HepG2 (cell line): ENCODE data around the gene CARD19. TPM values are rescaled to one million over a fixed set of nuclear protein-coding genes. Genes with fewer than 3 reads are reported as not detected.

Source experiments
- CHD2 ChIP-seq: IDR thresholded peaks from 2 replicates; pipeline ENCODE4 v1.6.1; 2011; ENCODE audit warnings: low read depth, low read length, improper control_type of control experiment
- DPF2 ChIP-seq: sonication (generic); formaldehyde crosslinking; IDR thresholded peaks from 2 replicates; pipeline ENCODE4 v1.4.0; 2020; ENCODE audit warnings: mild to moderate bottlenecking, low read depth, missing genetic modification reagents, borderline replicate concordance
- GFI1 ChIP-seq: sonication (generic); formaldehyde crosslinking; IDR thresholded peaks from 2 replicates; pipeline ENCODE4 v1.5.0; 2020; ENCODE audit warnings: missing genetic modification reagents, mild to moderate bottlenecking, borderline replicate concordance
- HCFC1 ChIP-seq: fragments of 150-350 bp; IDR thresholded peaks from 2 replicates; pipeline ENCODE4 v1.6.1; 2014; ENCODE audit warnings: low read depth, low read length
- HIVEP1 ChIP-seq: sonication (generic); formaldehyde crosslinking; IDR thresholded peaks from 2 replicates; pipeline ENCODE4 v1.4.0; 2020; ENCODE audit warnings: mild to moderate bottlenecking, missing genetic modification reagents
- HMGA1 ChIP-seq: sonication (generic); formaldehyde crosslinking; conservative IDR thresholded peaks from 2 replicates; pipeline ENCODE4 v1.4.0; 2020; ENCODE audit warnings: missing genetic modification reagents
- KAT2B ChIP-seq: fragments of 150-350 bp; IDR thresholded peaks from 2 replicates; pipeline ENCODE4 v1.6.1; 2014; ENCODE audit warnings: low read depth, low read length, borderline replicate concordance
- KAT7 ChIP-seq: IDR thresholded peaks from 2 replicates; pipeline ENCODE4 v1.6.1; 2018; ENCODE audit warnings: borderline replicate concordance, missing compliant biosample characterization
- MAFF ChIP-seq: IDR thresholded peaks from 2 replicates; pipeline ENCODE4 v1.6.1; 2011; ENCODE audit warnings: low read depth, low read length, improper control_type of control experiment
- ZNF251 ChIP-seq: sonication (generic); formaldehyde crosslinking; IDR thresholded peaks from 2 replicates; pipeline ENCODE4 v1.9.0; 2021; ENCODE audit warnings: mild to moderate bottlenecking, missing genetic modification reagents
- polyA plus RNA-seq, 8 experiments: library from polyadenylated mRNA; depleted of rRNA in 3 of 8; stranded (reverse) in 7 of 8; unstranded in 1 of 8; fragments of >200 nt; fragmentation: Illumina TruSeq in 4 of 8; extraction: Trizol in 4 of 8; gene quantifications; 2 replicates each; pipeline versions ENCODE4 v1.2.1 to v1.2.3, GENCODE V29; 2011 to 2016; ENCODE audit warnings: low read depth in 4 of 8, missing spikeins in 1 of 8, mixed read lengths in 1 of 8; ENCODE audit not compliant: insufficient read depth in 1 of 8
- total RNA-seq, 5 experiments: library from RNA; depleted of rRNA; stranded (reverse); fragments of >200 nt; fragmentation: Illumina TruSeq; extraction: Trizol; gene quantifications; 2 replicates each; pipeline ENCODE4 v1.2.3, GENCODE V29; 2016; ENCODE audit warnings: low read depth in 1 of 5
- TF ChIP-seq, protein P1 (sequence below): sonication (generic); formaldehyde crosslinking; conservative IDR thresholded peaks from 2 replicates; pipeline ENCODE4 v1.4.0; 2020; ENCODE audit warnings: mild to moderate bottlenecking, missing genetic modification reagents, moderate library complexity
- TF ChIP-seq, protein P2 (sequence below): sonication (generic); formaldehyde crosslinking; IDR thresholded peaks from 2 replicates; pipeline ENCODE4 v1.4.0; 2020; ENCODE audit warnings: missing genetic modification reagents, borderline replicate concordance
- TF ChIP-seq, protein P3 (sequence below), 2 experiments: sonication (generic) in 1 of 2; formaldehyde crosslinking in 1 of 2; IDR thresholded peaks; 2 replicates each; pipeline versions ENCODE4 v1.4.0 to v1.6.1; 2016 to 2020; ENCODE audit warnings: borderline replicate concordance in 1 of 2, low read depth in 1 of 2, mild to moderate bottlenecking in 1 of 2, missing genetic modification reagents in 1 of 2
- TF ChIP-seq, protein P4 (sequence below): sonication (generic); formaldehyde crosslinking; IDR thresholded peaks from 2 replicates; pipeline ENCODE4 v1.5.0; 2020; ENCODE audit warnings: missing genetic modification reagents

Gene CARD19
- total and polyA plus RNA-seq, 2 of the 13 experiments (the other 11 are each of a cell fraction or from before 2014, with no cell fraction given), result 18.4 to 47.2 TPM

DNA sequence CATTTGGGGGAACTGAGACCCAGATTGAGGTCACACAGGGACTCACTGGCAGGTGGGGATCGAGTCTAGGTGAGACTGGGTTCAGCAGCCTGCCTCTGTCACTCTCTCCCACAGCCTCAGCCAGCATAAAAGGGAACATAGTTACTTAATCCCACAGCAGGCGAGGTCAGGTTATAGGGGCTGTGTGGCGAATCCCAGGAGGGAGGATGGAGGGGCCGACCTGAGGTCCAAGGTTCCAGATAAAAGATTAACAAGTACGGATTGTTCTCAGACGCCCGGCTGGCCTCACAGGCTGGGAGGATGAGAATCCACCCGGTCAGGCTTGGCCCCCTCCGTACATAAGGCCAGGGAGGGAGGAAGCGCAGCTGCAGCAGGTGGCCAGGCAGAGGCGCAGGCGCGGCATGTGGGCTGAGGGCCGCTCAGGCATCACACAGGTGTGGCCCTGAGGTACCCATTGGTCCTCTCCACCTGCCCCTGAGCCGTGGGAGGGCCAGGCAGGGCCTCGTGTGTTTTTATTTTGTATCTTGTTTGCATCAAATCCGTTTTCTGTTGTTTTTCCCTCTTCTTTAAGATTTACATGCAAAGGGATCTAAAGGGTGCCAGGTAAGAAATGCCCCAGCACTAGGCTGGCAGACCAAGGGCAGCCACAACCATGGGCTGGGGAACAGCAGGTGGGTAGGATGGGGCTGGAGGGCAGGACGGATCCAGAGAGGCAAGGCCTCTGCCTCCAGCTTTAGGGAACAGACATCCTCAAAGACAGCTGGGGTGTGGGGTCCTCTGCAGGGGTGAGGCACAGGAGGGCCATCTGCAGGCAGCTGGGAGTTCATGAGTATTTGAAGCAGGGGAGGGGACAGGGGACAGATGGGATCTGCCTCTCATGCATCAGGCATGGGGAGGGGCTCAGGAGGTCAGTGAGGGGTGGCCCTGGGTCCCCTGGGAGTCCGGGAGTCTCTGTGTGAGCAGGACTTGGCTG is 33.9 kb upstream of the CARD19 start (continued):
- TF ChIP-seq, protein P1, sequence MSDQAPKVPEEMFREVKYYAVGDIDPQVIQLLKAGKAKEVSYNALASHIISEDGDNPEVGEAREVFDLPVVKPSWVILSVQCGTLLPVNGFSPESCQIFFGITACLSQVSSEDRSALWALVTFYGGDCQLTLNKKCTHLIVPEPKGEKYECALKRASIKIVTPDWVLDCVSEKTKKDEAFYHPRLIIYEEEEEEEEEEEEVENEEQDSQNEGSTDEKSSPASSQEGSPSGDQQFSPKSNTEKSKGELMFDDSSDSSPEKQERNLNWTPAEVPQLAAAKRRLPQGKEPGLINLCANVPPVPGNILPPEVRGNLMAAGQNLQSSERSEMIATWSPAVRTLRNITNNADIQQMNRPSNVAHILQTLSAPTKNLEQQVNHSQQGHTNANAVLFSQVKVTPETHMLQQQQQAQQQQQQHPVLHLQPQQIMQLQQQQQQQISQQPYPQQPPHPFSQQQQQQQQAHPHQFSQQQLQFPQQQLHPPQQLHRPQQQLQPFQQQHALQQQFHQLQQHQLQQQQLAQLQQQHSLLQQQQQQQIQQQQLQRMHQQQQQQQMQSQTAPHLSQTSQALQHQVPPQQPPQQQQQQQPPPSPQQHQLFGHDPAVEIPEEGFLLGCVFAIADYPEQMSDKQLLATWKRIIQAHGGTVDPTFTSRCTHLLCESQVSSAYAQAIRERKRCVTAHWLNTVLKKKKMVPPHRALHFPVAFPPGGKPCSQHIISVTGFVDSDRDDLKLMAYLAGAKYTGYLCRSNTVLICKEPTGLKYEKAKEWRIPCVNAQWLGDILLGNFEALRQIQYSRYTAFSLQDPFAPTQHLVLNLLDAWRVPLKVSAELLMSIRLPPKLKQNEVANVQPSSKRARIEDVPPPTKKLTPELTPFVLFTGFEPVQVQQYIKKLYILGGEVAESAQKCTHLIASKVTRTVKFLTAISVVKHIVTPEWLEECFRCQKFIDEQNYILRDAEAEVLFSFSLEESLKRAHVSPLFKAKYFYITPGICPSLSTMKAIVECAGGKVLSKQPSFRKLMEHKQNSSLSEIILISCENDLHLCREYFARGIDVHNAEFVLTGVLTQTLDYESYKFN (CRISPR knock-in tag), result peak; percentile 89
- TF ChIP-seq, protein P2, sequence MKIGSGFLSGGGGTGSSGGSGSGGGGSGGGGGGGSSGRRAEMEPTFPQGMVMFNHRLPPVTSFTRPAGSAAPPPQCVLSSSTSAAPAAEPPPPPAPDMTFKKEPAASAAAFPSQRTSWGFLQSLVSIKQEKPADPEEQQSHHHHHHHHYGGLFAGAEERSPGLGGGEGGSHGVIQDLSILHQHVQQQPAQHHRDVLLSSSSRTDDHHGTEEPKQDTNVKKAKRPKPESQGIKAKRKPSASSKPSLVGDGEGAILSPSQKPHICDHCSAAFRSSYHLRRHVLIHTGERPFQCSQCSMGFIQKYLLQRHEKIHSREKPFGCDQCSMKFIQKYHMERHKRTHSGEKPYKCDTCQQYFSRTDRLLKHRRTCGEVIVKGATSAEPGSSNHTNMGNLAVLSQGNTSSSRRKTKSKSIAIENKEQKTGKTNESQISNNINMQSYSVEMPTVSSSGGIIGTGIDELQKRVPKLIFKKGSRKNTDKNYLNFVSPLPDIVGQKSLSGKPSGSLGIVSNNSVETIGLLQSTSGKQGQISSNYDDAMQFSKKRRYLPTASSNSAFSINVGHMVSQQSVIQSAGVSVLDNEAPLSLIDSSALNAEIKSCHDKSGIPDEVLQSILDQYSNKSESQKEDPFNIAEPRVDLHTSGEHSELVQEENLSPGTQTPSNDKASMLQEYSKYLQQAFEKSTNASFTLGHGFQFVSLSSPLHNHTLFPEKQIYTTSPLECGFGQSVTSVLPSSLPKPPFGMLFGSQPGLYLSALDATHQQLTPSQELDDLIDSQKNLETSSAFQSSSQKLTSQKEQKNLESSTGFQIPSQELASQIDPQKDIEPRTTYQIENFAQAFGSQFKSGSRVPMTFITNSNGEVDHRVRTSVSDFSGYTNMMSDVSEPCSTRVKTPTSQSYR, result no peak
- TF ChIP-seq KAT2B (no peak), GFI1 (no peak), DPF2 (peak; percentile 34; the same call in 1 of the 2 replicates), CHD2 (no peak), HIVEP1 (CRISPR knock-in tag) (no peak; the same call in 1 of the 2 replicates), ZNF251 (CRISPR knock-in tag) (no peak), HMGA1 (CRISPR knock-in tag) (no peak), HCFC1 (no peak), KAT7 (no peak), MAFF (no peak)
- TF ChIP-seq, protein P3, sequence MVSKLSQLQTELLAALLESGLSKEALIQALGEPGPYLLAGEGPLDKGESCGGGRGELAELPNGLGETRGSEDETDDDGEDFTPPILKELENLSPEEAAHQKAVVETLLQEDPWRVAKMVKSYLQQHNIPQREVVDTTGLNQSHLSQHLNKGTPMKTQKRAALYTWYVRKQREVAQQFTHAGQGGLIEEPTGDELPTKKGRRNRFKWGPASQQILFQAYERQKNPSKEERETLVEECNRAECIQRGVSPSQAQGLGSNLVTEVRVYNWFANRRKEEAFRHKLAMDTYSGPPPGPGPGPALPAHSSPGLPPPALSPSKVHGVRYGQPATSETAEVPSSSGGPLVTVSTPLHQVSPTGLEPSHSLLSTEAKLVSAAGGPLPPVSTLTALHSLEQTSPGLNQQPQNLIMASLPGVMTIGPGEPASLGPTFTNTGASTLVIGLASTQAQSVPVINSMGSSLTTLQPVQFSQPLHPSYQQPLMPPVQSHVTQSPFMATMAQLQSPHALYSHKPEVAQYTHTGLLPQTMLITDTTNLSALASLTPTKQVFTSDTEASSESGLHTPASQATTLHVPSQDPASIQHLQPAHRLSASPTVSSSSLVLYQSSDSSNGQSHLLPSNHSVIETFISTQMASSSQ (IDR thresholded peaks at IDR 0.05; ENCODE audit: low read depth), result peak; percentile 66; the same call in 1 of the 2 replicates
- TF ChIP-seq, protein P3 (CRISPR knock-in tag; IDR thresholded peaks at IDR 0.05; ENCODE audit: borderline replicate concordance), result peak; percentile 85; the same call in 1 of the 2 replicates
- TF ChIP-seq, protein P4, sequence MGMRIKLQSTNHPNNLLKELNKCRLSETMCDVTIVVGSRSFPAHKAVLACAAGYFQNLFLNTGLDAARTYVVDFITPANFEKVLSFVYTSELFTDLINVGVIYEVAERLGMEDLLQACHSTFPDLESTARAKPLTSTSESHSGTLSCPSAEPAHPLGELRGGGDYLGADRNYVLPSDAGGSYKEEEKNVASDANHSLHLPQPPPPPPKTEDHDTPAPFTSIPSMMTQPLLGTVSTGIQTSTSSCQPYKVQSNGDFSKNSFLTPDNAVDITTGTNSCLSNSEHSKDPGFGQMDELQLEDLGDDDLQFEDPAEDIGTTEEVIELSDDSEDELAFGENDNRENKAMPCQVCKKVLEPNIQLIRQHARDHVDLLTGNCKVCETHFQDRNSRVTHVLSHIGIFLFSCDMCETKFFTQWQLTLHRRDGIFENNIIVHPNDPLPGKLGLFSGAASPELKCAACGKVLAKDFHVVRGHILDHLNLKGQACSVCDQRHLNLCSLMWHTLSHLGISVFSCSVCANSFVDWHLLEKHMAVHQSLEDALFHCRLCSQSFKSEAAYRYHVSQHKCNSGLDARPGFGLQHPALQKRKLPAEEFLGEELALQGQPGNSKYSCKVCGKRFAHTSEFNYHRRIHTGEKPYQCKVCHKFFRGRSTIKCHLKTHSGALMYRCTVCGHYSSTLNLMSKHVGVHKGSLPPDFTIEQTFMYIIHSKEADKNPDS (CRISPR knock-in tag), result no peak
